ENCODE measurements around the gene NOP10.

- TF ChIP-seq, protein P1, sequence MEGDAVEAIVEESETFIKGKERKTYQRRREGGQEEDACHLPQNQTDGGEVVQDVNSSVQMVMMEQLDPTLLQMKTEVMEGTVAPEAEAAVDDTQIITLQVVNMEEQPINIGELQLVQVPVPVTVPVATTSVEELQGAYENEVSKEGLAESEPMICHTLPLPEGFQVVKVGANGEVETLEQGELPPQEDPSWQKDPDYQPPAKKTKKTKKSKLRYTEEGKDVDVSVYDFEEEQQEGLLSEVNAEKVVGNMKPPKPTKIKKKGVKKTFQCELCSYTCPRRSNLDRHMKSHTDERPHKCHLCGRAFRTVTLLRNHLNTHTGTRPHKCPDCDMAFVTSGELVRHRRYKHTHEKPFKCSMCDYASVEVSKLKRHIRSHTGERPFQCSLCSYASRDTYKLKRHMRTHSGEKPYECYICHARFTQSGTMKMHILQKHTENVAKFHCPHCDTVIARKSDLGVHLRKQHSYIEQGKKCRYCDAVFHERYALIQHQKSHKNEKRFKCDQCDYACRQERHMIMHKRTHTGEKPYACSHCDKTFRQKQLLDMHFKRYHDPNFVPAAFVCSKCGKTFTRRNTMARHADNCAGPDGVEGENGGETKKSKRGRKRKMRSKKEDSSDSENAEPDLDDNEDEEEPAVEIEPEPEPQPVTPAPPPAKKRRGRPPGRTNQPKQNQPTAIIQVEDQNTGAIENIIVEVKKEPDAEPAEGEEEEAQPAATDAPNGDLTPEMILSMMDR (IDR thresholded peaks at IDR 0.05; ENCODE audit: low read length), result no peak
- no peak for TF ChIP-seq EZH2 (IDR thresholded peaks at IDR 0.05; ENCODE audit: borderline replicate concordance, low read length)
Observed at GRCh38 chr15:34301058-34301457, 41.9 kb downstream of the NOP10 start.
